ENCODE measurements around the gene MPPED2.

The MPPED2 gene

DNA sequence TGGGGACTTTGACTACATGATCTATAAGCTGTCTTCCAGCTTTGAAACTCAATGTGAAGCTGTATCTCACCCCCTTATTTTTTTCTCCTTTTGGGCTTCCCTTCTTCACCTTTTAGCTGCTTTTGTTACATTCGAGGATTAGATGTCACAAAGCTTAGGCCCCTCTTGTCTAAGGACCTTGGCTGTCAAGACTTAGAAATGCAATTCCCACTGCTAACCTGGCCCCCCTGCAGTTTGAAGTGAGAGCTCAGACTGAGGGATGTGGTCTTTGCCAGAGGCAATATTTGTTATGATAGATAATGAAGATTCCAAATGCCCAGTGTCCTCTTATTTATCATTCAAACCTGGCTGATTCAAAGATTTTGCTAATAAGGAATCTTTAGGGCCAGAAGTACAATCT is 135.0 kb downstream of the MPPED2 start:
- DNase-seq, result no peak

DNA sequence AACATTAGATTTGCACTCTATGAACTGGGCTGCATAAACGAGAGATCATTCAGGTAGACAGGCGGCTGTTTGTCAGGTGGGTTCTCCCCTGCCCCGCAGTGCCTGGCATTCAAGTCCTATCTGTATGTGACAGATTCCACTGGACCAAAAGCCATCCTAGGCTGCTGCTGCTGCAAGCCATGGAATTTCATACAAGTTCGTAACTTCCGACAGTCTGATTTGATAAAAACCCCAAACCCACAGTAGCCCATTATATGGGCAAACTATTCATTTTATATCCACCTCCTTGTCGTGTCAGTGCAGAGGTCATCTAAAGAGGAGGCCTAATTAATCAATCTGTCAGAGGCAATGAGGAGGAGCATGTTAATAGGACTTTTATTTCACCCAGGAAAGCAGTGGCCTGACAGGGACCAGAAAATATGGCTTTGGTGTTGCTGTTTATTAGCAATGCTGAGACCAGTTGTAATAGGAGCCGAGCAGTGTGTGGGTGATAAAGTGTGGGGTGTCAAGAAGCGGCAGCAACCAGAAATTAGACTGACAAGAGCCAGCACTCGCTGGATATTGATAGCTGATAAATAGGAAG is 139.0 kb downstream of the MPPED2 start:
- no peak for DNase-seq

DNA sequence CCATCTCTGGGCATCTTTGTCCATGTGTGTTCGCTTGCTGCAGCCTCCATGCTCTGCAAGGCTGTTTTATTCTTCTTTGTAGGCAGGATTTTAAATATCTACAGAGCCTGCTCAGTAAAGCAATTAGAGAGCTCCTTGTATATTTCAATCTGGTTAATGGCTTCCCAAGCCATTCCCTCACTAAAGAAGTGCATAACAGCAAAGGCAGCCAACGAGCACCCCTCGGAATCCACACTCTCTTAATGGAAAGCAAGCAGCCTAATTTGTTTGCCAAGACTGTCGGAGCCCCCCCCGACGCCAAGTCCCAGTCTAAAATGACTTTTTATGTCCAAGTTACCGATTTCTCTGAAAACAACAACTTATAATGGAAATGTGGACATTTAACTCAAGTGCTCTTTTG is 139.6 kb downstream of the MPPED2 start:
- DNase-seq, result no peak

DNA sequence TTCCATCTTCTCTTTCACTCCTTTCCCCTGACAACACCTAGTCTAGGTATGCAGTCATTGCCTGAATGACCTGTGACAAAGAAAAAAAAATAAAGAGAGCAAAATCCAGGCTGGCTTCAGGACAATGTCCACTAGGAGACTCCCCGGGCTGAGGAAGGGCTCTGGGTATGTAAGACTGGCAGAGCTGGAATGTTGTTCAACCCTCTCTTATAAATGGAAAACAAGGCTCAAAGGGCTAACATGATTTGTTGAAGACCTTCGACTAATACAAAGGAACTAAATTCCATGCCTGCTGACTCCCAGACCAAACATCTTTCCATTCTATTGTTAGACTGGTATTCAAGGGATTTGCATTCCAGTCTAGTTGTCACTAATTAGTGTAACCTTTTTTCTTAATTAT is 141.1 kb downstream of the MPPED2 start:
- no peak for DNase-seq

DNA sequence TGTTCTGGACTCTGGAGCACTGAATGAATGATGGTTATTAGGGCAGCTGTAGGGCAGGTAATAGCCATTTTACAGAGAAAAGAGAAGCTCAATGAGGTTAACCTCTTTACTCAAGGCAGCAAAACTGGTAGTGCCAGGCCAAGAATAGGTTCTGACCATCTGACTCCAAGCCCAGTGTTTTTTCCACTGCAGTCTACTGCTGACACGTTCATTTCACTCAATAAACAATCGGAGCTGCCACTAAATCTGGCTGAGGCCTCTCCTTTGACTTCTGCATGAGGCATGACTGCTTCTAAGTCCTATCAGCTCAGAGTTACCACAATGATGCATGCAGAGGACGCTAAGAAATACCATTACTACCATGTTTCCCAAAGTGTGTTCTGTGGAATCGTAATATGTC is 145.6 kb downstream of the MPPED2 start:
- no peak for DNase-seq

DNA sequence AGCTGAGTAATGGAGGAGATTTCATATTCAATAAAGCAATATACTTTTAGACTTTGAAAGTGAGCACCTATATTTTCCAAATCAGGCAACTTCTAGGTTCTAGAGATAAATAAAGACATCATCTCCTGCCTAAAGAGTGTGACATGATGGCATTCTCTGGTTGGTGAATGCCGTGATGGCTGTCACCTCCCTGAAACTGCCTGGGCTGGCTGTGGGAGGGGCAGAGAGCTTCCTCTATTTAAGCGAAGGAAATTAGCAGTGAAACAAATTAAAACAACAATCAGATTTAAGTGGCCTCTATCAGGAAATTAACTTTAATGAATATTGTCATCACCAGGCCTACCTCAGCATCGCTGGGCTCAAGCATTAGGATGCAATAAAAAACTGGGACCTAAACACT is 149.4 kb downstream of the MPPED2 start:
- DNase-seq, result no peak

DNA sequence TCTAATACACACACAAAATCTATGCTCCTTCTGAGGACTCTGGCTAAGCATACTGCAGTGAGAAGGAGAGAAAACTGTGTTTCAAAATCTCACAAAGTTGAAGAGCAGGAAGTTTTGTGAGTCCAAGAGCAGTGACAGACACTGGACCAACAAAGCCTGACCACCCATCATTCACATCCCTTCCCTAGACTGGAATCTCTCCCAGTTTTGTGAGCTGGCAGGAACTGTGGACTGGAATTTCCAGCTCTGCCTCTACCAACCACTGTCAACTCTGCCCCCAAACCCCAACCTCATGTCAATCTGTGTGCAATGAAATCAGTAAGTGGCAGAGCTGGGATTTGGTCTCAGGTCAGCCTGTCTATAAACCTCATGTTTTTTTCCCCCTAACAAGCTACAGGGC is 150.7 kb downstream of the MPPED2 start:
- no peak for DNase-seq

DNA sequence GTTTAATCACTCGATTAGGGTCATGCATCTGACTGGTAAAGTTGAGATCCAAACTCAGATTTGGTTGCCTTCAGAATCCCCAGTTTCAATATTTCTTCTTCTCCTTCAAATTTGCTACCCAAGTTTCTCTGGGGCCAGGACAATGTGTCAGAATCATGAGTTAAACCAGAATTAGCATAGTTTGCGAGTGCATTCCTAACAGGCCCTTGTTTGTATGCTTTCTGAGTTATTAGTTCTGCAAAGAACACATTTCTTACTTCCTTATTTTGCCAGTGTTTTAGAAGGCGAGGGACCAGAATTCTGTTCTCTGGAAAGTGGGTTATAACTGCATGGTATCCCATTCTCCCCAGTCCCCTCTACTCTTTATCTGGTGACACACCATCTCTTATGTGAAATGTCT is 151.3 kb downstream of the MPPED2 start:
- no peak for DNase-seq

DNA sequence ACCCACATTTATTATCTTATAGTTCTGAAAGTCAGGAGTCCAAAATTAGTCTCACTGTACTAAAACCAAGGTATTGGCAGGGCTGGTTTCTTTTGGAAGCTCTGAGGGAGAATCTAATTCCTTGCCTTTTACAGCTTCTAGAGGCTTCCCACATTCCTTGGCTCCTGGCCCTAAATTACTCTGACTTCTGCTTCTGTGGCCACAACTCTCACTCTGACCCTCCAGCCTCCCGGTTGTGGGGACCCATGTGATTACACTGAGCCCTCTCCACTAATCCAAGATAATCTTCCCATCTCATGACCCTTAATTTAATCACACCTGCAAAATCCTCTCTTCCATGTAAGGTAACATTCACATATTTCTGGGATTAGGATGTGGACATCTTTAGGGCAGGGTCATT is 152.3 kb downstream of the MPPED2 start:
- DNase-seq, result no peak

DNA sequence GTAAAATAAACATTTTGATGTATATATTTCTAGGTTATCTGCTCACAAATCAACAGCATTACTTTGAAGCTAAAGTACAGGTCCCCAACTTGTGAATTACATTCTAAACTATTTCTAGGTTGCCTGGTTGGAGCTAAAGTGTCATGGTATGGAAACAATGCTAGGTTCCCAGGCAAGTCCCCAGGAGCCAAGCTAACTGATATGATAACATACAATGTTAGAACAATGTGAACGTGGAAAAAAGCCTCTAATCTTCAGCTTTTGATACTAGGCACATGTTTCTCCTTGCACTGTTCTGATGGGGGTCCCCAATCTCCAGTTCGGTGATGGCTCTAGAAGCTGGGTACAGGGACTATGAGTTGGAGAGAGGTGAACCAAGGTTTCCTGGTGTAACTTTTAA is 153.4 kb downstream of the MPPED2 start:
- no peak for DNase-seq

DNA sequence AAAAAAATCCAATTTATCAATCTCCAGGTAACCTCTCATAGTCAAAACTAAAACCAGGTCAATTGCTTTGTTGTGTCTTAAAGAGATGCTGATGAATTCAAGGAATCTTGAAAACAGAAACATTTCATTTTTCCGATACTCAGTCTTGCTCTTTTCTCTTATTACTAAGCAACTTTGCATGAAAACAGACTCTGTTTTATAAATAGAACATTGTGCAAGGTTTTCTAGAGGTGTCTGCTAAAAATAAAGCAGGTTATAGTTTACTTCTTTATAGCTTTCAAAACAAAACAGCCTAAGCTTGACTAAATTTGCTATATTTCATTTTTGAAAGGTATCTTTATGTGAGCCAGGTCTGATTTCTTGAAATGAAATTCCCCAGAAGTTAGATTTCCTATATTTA is 154.0 kb downstream of the MPPED2 start:
- DNase-seq, result no peak

DNA sequence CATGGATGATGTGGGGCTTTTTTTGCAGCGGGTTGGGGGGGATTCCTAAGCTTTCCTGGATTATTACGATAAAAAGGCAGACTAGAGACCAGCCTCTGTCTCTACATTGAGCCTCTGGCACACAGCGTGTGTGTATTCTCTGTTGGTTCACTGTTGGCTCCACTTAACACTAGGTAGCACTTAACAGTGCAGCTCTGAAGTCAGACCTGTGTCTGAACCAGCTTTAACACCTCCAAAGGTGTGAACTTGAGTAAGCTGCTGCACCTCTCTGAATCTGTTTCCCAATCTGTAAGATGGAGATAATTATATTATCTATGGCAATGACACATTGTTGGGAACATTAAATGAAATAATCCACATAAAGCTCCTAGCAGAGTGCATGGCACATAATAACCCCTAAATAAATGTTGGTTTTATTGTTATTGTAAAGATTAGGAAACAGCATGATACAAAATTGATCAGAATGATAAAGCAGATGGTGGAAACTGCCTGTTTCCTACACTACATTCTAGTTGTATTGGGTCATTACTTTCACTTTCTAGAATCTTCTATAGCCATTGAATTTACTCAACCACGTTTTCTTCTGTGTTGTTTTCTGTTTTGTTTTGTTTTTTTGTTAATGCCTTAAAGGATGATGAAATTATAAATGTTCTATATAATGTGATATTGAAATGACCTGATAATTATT is 154.9 kb downstream of the MPPED2 start:
- DNase-seq, result no peak

DNA sequence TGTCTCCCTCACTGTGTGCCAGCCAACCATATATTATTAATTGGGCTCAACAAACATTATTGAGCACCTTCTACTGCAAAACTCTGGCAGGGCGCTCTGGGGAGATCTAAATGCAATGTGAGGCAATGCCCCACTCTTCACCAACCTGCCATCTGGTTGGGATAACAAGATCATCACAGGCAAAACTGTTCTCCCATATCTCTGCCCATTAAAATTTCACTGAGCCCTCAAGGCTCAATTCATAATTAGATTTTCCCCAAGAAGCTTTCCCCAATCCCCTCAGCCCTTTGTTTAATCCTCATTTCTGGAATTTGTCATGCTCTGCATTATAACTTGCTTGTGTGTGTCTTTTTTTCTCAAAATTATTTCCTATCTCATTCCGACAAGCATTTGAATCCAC is 156.6 kb downstream of the MPPED2 start:
- no peak for DNase-seq

DNA sequence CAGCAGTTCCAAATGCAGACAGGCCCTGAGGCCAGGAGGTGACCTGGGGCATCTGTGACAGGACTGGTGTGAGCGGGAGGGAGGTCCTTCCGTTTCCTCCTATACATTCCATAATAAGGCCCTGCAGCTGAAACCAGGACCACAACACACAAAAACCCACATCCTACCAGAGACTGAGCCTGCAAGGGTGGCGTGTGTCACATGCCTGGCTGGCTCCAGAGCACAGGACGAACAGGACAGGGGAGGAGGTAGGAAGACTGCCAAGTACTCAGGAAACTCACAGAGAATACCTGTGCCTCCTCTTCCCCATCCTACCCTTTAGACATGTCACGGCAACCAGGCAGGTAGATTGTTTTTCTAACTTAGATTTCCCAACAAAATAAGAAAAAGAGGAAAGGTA is 159.4 kb downstream of the MPPED2 start:
- DNase-seq, result no peak

DNA sequence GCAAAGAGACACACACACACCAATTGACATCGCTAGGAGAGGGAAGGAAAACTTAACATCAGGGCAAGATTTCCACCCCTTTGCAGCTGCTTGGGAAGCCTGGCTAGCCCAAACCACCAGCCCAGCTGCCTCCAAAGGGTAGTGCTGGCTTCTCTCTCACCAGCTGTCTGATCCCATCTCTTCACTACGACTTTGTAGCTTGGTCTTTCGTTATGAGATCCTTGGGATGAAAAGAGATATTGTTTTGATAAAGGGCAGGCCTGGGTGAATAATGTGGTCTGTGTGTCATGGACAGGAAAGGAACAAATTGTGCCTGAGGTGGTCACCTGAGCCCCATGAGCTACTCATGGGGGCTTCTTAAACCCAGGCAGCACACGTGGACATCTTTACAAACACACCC is 161.3 kb downstream of the MPPED2 start:
- DNase-seq, result no peak

DNA sequence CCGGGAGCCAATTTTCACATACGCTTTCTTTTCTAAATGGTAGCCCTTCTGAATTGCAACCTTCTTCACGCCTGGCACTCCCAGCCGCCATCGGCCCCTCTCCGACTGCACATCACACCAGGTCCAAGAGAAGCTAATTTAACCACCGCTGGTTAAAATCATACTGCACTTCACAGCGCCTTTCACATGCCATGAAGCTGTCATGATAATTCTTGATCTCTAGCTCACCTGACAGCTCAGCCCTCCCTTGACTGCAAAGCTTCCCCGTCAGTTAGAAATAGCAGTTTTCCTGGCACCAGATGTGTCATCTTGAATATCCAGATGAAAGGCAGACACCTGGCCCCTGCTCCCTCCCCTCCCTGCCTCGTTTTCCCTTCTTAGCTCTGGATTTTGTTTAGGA is 161.8 kb downstream of the MPPED2 start:
- no peak for DNase-seq

DNA sequence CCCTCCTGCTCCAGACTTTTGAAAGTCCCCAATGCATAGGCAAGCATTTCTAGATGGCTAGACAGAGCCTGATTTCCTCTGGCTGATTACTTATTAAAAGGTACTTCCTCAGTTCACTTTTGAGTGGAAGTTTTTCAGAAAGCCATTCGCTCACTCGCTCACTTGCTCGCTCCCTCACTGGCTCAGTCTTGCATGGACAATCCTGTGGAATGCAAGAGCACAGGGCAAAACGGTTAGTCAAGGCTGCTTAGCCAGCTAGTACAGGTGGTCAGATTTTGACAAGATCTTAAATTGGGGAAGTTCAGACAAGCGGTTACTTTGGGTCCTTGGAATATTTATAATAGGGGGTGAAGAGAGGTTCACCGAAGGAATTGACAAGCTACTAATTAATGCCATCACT is 162.3 kb downstream of the MPPED2 start:
- no peak for DNase-seq

DNA sequence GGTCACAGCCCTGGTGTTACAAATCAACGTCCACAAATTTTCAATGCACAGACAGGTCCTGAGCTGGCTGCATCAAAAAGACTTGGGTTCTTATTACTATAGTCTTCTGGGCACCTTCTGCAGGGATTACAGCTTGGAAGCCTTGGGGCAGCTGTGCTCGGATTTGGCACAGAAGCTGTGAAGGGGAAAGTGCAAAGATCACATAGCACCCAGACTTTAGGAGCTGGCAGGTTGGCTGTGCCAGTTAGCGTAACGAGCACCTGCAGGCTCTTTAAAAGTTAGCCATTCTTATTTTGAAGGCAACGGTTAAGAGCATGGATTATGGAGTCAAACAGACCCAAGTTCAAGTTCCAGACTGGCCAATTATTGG is 162.9 kb downstream of the MPPED2 start:
- DNase-seq, result no peak

DNA sequence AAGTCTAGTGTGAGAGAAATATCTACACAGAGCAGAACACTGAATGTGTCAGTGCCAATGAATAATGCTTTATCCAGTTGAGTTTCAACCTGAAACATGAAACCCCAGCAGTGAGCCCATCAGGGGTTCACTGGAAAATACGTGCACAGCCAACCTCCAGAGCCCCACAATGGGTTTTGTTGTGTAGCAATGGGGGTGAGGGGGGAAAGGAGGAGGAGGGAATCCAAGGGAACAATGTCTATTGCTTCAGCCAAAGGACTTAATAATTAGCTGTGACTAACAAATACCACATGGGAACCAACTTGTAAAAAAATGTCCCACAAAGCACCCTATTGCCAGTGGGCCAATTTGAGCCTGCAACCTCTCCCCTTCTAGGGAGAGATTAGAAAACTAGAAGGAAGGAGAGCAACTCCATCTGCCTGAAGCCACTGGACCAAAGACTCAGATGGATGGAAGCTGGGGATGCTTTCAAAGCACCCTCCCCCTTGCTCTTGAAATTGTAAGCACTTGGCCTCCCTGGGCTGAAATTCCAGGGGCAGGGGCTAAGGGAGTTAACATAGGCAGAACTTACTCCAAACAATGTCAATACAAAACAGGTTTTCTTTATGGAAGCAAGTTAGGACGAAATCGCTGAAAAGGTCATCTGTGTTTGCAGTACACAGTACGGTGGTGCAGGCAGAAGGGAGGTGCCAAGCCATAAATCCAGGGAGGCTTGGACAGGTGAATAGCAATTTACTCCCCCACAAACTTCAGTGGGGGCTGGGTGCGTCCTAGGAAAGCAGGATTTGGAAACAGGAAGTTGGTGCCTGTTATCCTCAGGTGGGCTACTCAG is 163.5 kb downstream of the MPPED2 start:
- no peak for DNase-seq

DNA sequence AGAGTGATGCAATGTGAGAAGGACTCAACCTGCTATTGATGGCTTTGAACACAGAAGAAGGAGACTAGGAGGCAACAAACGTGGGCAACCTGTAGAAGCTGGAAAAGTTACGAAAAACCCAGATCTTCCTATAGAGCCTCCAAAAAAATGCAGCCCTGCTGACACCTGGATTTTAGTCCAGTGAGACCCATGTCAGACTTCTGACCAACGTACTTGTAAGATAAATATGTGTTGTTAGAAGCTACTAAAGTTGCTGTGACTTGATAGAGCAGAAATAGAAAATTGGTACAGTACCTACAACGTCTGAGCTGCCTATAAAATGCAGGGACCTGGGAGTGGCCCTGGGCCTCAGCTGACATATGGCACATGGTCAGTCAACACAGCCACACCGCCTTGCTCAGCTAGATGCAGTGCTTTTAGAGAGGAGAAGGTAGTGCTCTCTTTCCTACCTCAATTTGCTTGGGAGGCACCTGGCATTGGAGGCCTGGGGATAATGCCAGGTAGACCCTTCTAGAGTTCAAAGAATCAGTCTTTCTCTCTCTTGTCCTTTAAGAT is 165.8 kb downstream of the MPPED2 start:
- no peak for DNase-seq

DNA sequence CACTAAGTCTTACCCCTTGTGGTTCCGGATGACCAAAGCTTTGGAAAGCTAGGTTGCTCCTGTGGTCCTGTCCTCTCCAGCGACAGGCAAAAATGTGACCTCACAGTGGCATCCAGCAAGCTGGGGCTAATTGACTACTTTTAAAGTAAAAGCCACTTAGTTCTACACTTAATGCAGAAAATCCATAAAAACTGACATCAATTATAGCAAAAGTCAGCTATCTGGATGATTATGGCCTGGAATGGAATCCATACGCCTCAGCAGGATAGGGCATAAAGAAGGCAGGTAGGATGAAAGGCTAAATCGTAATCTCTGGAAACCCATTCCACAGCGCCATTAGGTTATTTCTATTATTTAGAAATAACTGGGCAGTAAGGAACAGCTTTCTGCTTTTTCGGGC is 171.3 kb downstream of the MPPED2 start:
- no peak for DNase-seq

DNA sequence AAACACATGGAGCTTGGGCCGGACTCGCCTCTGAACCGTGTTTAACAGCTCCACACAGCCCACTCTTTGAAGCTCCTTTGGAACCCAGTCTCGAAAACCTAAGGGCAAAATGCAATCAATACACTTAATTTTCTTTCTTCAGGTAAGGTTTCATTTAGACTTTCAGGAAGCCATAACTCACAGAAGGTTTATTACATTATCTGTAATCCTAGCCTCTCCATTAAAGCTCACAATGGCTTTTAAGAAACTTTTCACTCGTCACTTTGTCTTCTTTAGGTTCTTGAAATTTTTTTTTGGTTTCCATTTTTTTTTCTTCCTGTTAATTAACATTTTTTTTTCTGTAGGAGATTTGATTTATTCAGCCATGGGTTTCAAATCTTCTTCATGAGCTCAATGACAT is 171.9 kb downstream of the MPPED2 start:
- no peak for DNase-seq

DNA sequence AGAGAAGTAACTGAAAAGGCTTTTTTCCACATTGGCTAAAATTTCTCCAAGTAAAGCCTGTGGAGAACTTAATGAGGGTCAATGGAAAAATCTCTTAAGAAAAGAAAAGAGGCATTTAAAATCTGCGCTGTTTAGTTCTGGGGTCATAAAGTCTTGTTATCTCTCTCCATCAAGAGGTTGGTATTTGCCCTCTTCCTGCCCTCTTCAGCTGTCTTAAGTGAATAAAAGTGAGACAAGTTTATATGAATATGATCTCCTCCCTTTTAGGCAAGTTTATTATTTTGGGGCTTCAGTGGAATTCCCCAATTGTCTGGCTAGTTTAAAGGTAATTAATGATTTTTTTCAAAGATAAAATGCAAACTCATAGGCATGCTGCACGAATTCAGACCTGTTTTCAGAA is 173.6 kb downstream of the MPPED2 start:
- no peak for DNase-seq

DNA sequence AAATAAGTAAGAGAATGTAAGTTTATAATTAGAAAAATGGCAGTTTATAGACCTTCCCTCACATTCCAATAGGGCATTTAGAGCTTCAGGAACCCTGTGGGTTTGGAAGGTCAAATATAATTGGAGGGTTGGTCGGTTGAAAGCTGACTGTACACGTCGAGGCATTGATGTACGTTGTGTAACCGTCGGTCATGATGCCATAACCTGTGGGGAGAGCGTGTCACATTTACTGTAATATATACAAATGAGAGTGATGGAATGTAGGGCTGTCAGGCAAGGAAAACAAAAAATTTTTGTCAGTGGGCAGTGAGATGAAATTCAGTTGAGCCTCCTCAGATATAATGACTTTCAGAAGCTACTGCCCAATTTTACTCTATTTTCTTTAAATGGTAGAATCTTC is 174.8 kb downstream of the MPPED2 start:
- DNase-seq, result no peak
